ENCODE measurements around the gene PRKAG2.

DNA sequence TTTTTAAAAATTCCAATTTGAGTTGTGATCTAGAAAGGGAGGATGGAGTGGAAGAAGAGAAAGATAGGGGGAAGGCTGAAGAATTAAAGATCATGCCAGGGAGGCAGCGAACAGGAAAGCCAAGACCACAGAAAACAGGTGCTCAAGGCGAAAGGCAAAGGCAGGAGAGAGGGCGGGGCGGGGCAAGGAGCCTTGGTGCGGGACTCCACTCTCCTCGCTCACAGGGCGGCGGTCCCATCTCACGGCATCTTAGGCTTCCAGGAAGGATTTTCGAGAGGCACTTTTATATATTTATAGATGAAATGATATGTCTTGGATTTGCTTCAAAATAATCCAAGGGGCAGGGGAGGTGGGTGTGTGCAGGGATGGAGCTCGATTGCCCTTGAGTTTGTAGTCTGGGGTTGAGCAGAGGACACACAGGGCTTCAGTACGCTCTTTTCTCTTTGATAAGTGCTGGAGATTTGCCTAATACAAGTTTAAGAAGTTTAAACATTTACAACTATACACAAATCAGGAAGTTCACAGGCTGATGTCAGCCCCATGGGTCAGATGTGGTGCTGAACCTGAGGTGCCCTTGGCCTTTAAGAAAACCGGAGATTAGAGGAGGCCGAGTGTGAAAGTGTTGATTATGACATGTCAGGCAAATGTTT lies 161.1 kb downstream of the PRKAG2 start:
- TF ChIP-seq, protein P1, sequence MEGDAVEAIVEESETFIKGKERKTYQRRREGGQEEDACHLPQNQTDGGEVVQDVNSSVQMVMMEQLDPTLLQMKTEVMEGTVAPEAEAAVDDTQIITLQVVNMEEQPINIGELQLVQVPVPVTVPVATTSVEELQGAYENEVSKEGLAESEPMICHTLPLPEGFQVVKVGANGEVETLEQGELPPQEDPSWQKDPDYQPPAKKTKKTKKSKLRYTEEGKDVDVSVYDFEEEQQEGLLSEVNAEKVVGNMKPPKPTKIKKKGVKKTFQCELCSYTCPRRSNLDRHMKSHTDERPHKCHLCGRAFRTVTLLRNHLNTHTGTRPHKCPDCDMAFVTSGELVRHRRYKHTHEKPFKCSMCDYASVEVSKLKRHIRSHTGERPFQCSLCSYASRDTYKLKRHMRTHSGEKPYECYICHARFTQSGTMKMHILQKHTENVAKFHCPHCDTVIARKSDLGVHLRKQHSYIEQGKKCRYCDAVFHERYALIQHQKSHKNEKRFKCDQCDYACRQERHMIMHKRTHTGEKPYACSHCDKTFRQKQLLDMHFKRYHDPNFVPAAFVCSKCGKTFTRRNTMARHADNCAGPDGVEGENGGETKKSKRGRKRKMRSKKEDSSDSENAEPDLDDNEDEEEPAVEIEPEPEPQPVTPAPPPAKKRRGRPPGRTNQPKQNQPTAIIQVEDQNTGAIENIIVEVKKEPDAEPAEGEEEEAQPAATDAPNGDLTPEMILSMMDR (IDR thresholded peaks at IDR 0.05) = no peak
- TF ChIP-seq POLR2A (IDR thresholded peaks at IDR 0.05) = no peak
